Large intestine (tissue), 3 donors: Measurements from ENCODE around the gene LFNG. TPM values are rescaled to one million over a fixed set of nuclear protein-coding genes. Genes with fewer than 3 reads are reported as not detected.
A peak's percentile ranks its signal among the peaks of the same experiment; 100 is the strongest.
"Not testable (repeated sequence)": the region's sequence is repeated elsewhere in the genome, so short reads cannot be mapped to it uniquely, and the experiment has no call there.

Experiments
- DNase-seq, 2 donors: peaks; one replicate each; pipeline versions ENCODE4 v3.0.0 to v3.0.0-alpha.2; 2013
- H3K27ac ChIP-seq: one replicate; pipeline ENCODE4 v1.5.1; 2013; ENCODE audit warnings: low read length
- H3K27me3 ChIP-seq: 2 replicates; pipeline ENCODE4 v1.6.1; 2013; ENCODE audit warnings: low read length; ENCODE audit not compliant: control insufficient read depth, insufficient read depth
- H3K36me3 ChIP-seq: 2 replicates; pipeline ENCODE4 v1.6.1; 2013; ENCODE audit warnings: low read length; ENCODE audit not compliant: control insufficient read depth, insufficient read depth
- H3K4me1 ChIP-seq: one replicate; pipeline ENCODE4 v1.6.1; 2013; ENCODE audit warnings: low read length; ENCODE audit not compliant: control insufficient read depth, insufficient read depth
- H3K4me3 ChIP-seq: one replicate; pipeline ENCODE4 v1.5.1; 2013; ENCODE audit warnings: low read length
- H3K9me3 ChIP-seq: one replicate; pipeline ENCODE4 v1.6.1; 2013; ENCODE audit warnings: mild to moderate bottlenecking, low read depth, low read length, moderate library complexity; ENCODE audit not compliant: control insufficient read depth
- WGBS: methylation state at CpG from one replicate; pipeline ENCODE4 v1.1.5; 2013; ENCODE audit warnings: low lambda C conversion rate; ENCODE audit not compliant: insufficient coverage; 5-methylcytosine and 5-hydroxymethylcytosine counted together
- polyA plus RNA-seq: library from polyadenylated mRNA; unstranded; fragments of 120-200 nt; gene quantifications from one replicate; pipeline ENCODE4 v1.2.1, GENCODE V29; 2013

The LFNG gene
- polyA plus RNA-seq, 1 donor: 27.3 TPM

DNA sequence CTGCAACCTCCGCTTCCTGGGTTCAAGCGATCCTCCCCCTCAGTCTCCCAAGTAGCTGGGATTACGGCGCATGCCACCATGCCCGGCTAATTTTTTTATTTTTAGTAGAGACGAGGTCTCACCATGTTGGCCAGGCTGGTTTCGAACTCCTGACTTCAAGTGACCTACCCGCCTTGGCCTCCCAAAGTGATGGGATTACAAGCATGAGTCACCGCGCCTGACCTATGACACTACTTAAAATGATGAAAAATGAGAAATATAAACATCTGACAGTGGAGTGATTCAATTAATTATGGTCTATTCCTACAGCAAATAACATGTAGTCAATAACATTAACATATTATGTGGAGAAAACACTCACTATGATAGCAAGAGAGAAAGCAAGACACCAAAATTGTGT is 33.5 kb downstream of the LFNG start:
- H3K36me3 ChIP-seq: peaks cover 13% of the 10 kb centered on the region
- no peaks in the 10 kb centered on the region for H3K9me3 ChIP-seq
- no peak overlapping the region for H3K27ac ChIP-seq
- no CpG with 5 or more reads among the region's 10 CpGs for WGBS
- no peak for DNase-seq
- no peaks in the 10 kb centered on the region for H3K27me3 ChIP-seq
- H3K4me3 ChIP-seq: no peak overlapping the region
- peaks cover 9% of the 10 kb centered on the region for H3K4me1 ChIP-seq

GRCh38 chr7:2553831-2554581 is 34.4 kb downstream of the LFNG start:
- DNase-seq: no peak
- no peak overlapping the region for H3K27ac ChIP-seq
- H3K4me1 ChIP-seq: peaks cover 14% of the 10 kb centered on the region
- no CpG with 5 or more reads among the region's 16 CpGs for WGBS
- no peaks in the 10 kb centered on the region for H3K9me3 ChIP-seq
- peak overlapping the region; percentile 87 for H3K4me3 ChIP-seq
- peaks cover 10% of the 10 kb centered on the region for H3K36me3 ChIP-seq
- H3K27me3 ChIP-seq: no peaks in the 10 kb centered on the region

- Histone ChIP-seq H3K9me3 (no peaks in the 10 kb centered on the region), H3K36me3 (peaks cover 4% of the 10 kb centered on the region), H3K27me3 (no peaks in the 10 kb centered on the region), H3K4me1 (peaks cover 14% of the 10 kb centered on the region), H3K27ac (no peak overlapping the region), H3K4me3 (peak overlapping the region; percentile 87)
- DNase-seq: no peak
- no CpG with 5 or more reads among the region's 12 CpGs for WGBS
Measured at GRCh38 chr7:2554661-2555111, 35.1 kb downstream of the LFNG start.

- no CpG with 5 or more reads among the region's 79 CpGs for WGBS
- peak within 1 kb of the TSS; percentile 87 for H3K4me3 ChIP-seq
- peaks cover 18% of the 10 kb centered on the region for H3K4me1 ChIP-seq
- H3K9me3 ChIP-seq: no peaks in the 10 kb centered on the region
- peaks cover 2% of the 10 kb centered on the region for H3K36me3 ChIP-seq
- H3K27me3 ChIP-seq: no peaks in the 10 kb centered on the region
- peak within 1 kb of the TSS; percentile 98 for H3K27ac ChIP-seq
- peak; percentile 91 to 92 for DNase-seq
Measured at GRCh38 chr7:2555121-2556052, 35.8 kb downstream of the LFNG start, which contains the start of gene BRAT1. BRAT1 (minus strand) TSS chr7:2555524; CDS start chr7:2554431, 1,093 bp downstream.

GRCh38 chr7:2558629-2559282 is 39.2 kb downstream of the LFNG start, which contains the start of gene IQCE:
IQCE (plus strand) TSS chr7:2558979; CDS start chr7:2559182, 203 bp downstream.
- H3K27ac ChIP-seq: peak within 1 kb of the TSS; percentile 51
- 0% methylated on average over 1 of the region's 66 CpGs for WGBS
- H3K4me3 ChIP-seq: peak within 1 kb of the TSS; percentile 88
- peaks cover 3% of the 10 kb centered on the region for H3K36me3 ChIP-seq
- no peaks in the 10 kb centered on the region for H3K27me3 ChIP-seq
- H3K4me1 ChIP-seq: peaks cover 18% of the 10 kb centered on the region
- no peaks in the 10 kb centered on the region for H3K9me3 ChIP-seq
- peak; percentile 88 to 91 for DNase-seq

- peaks cover 3% of the 10 kb centered on the region for H3K36me3 ChIP-seq
- DNase-seq: peak; percentile 69 to 84
- no peaks in the 10 kb centered on the region for H3K9me3 ChIP-seq
- H3K4me3 ChIP-seq: peak overlapping the region; percentile 88
- peaks cover 17% of the 10 kb centered on the region for H3K4me1 ChIP-seq
- H3K27ac ChIP-seq: peak overlapping the region; percentile 51
- no peaks in the 10 kb centered on the region for H3K27me3 ChIP-seq
- WGBS: no CpG with 5 or more reads among the region's 53 CpGs
Measured at GRCh38 chr7:2559283-2559950, 39.8 kb downstream of the LFNG start.

GRCh38 chr7:2563955-2564354 is 44.4 kb downstream of the LFNG start:
- not testable (repeated sequence) for H3K4me3 ChIP-seq, H3K27me3 ChIP-seq, H3K27ac ChIP-seq, H3K9me3 ChIP-seq, DNase-seq, H3K36me3 ChIP-seq
- 100% methylated on average over 1 of the region's 3 CpGs for WGBS
- peaks cover 18% of the 10 kb centered on the region for H3K4me1 ChIP-seq

- no peaks in the 10 kb centered on the region for H3K9me3 ChIP-seq
- H3K27ac ChIP-seq: no peak overlapping the region
- H3K4me1 ChIP-seq: peaks cover 16% of the 10 kb centered on the region
- peaks cover 8% of the 10 kb centered on the region for H3K36me3 ChIP-seq
- peak; percentile 47 to 81 for DNase-seq
- no CpG with 5 or more reads among the region's 12 CpGs for WGBS
- H3K4me3 ChIP-seq: no peak overlapping the region
- H3K27me3 ChIP-seq: no peaks in the 10 kb centered on the region
Measured at GRCh38 chr7:2564970-2565540, 45.5 kb downstream of the LFNG start.

- Histone ChIP-seq H3K27me3 (no peaks in the 10 kb centered on the region), H3K9me3 (no peaks in the 10 kb centered on the region), H3K27ac (no peak overlapping the region), H3K4me1 (peaks cover 15% of the 10 kb centered on the region), H3K4me3 (no peak overlapping the region), H3K36me3 (peaks cover 10% of the 10 kb centered on the region)
- DNase-seq: no peak
- no CpG with 5 or more reads among the region's 8 CpGs for WGBS
Measured at GRCh38 chr7:2566348-2566889, 46.8 kb downstream of the LFNG start.
